GM12892 (cell line): Measurements from ENCODE around the gene MED15.

Experiments used
- POLR2A ChIP-seq: IDR thresholded peaks from 2 replicates; pipeline ENCODE4 v1.6.1; 2011; ENCODE audit warnings: low read depth, low read length, control low read depth
- POLR2AphosphoS5 ChIP-seq: IDR thresholded peaks from 2 replicates; pipeline ENCODE4 v1.6.1; 2011; ENCODE audit warnings: low read depth, low read length, control low read depth

GRCh38 chr22:20464912-20465758 lies 42.3 kb upstream of the MED15 start:
- TF ChIP-seq POLR2AphosphoS5 (no peak), POLR2A (no peak)
